Measurements from ENCODE around the gene FBLN1. TPM values are rescaled to one million over a fixed set of nuclear protein-coding genes. Genes with fewer than 3 reads are reported as not detected.

The FBLN1 gene
- total and polyA plus RNA-seq, 2 of the 8 experiments (the other 6 are each of a cell fraction or from before 2014, with no cell fraction given), result 159 to 168 TPM

DNA sequence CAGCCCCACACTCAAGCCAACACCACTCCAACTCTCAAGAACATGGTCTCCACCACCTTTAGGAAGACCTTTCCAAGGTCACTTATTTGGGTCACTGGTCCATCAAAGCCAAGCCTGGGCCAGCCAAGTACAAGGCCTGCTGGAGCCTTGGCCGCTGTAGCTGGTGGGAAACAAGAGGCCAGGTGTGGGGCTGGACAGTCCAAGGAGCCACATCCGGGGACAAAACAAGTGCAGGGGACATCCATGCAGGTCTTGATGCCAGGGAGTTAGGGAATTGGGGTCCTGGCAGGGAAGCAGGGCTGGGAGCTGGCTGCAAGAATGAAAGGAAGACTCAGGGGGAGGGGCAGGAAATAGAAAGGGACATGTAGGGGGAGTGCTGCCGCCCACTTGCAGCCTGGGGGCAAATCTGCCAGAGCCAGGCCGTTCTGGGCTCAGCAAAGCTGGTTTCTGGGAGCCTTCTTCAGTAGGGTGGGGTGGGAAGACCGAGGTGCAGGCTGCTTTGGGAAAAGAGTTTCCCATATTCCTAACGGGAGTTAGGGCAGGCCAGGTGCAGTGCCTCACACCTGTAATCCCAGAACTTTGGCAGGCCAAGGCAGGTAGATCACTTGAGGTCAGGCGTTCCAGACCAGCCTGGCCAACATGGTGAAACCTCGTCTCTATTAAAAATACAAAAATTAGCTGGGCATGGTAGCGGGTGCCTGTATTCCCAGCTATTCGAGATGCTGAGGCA lies 99.5 kb downstream of the FBLN1 start (continued):
- no peak for TF ChIP-seq NRF1 (IDR thresholded peaks at IDR 0.05; ENCODE audit: low read depth, low read length)
- TF ChIP-seq SIX5 (IDR thresholded peaks at IDR 0.05; ENCODE audit: low read depth, low read length), result no peak

Measured in H1 (cell line).